NCI-H128 (cell line): ENCODE measurements around the gene RGSL1.
"Not testable (repeated sequence)": the region's sequence is repeated elsewhere in the genome, so short reads cannot be mapped to it uniquely, and the experiment has no call there.

Experiments
- DNase-seq: peaks from one replicate; lab custom pipeline; 2025; ENCODE audit not compliant: unreplicated experiment; lab: John Stamatoyannopoulos, UW

The RGSL1 gene

GRCh38 chr1:182446033-182446669 is 3.8 kb upstream of the RGSL1 start:
- peak; percentile 38 for DNase-seq

- DNase-seq = not testable (repeated sequence)
These were observed 2.8 kb upstream of the RGSL1 start for GRCh38 chr1:182447124-182447523.

GRCh38 chr1:182447660-182448059 is 2.3 kb upstream of the RGSL1 start:
- DNase-seq = no peak

- DNase-seq = no peak
These were observed 3.7 kb downstream of the RGSL1 start for GRCh38 chr1:182453631-182454030.

- no peak for DNase-seq
These were observed 7.9 kb downstream of the RGSL1 start for GRCh38 chr1:182457844-182458243.

- no peak for DNase-seq
These were observed 10.0 kb downstream of the RGSL1 start for GRCh38 chr1:182459949-182460348.

GRCh38 chr1:182460550-182460951 is 10.6 kb downstream of the RGSL1 start:
- no peak for DNase-seq

GRCh38 chr1:182473556-182473955 is 23.6 kb downstream of the RGSL1 start:
- DNase-seq = no peak

GRCh38 chr1:182476625-182477024 is 26.7 kb downstream of the RGSL1 start:
- no peak for DNase-seq

GRCh38 chr1:182478238-182478637 is 28.3 kb downstream of the RGSL1 start:
- no peak for DNase-seq

GRCh38 chr1:182484067-182484466 is 34.1 kb downstream of the RGSL1 start:
- no peak for DNase-seq

- DNase-seq = no peak
These were observed 34.7 kb downstream of the RGSL1 start for GRCh38 chr1:182484531-182485257.

- DNase-seq = no peak
These were observed 35.9 kb downstream of the RGSL1 start for GRCh38 chr1:182485861-182486260.

- DNase-seq = no peak
These were observed 38.9 kb downstream of the RGSL1 start for GRCh38 chr1:182488803-182489202.

- no peak for DNase-seq
These were observed 43.1 kb downstream of the RGSL1 start for GRCh38 chr1:182493063-182493462.

GRCh38 chr1:182495002-182495401 is 45.1 kb downstream of the RGSL1 start:
- no peak for DNase-seq

GRCh38 chr1:182495693-182496092 is 45.7 kb downstream of the RGSL1 start:
- no peak for DNase-seq

GRCh38 chr1:182507685-182508084 is 57.7 kb downstream of the RGSL1 start:
- no peak for DNase-seq

- no peak for DNase-seq
These were observed 65.6 kb downstream of the RGSL1 start for GRCh38 chr1:182515556-182515955.

- DNase-seq = no peak
These were observed 70.8 kb downstream of the RGSL1 start for GRCh38 chr1:182520736-182521135.

- no peak for DNase-seq
These were observed 75.4 kb downstream of the RGSL1 start for GRCh38 chr1:182525342-182525741.

- no peak for DNase-seq
These were observed 77.7 kb downstream of the RGSL1 start for GRCh38 chr1:182527680-182528079.

- DNase-seq = not testable (repeated sequence)
These were observed 78.3 kb downstream of the RGSL1 start for GRCh38 chr1:182528206-182528605.
